PC-9 (cell line): ENCODE data around the gene MCHR2.

Source experiments
- EZH2 ChIP-seq: fragments of 200-600 bp; sonication (generic); IDR thresholded peaks from 2 replicates; pipeline ENCODE4 v1.8.0; 2017; ENCODE audit warnings: antibody characterized with exemption, low read depth
- TF ChIP-seq, protein P1 (sequence below): fragments of 200-600 bp; sonication (generic); conservative IDR thresholded peaks from 2 replicates; pipeline ENCODE4 v1.6.1; 2017; ENCODE audit warnings: mixed run types, antibody characterized with exemption, mild to moderate bottlenecking, moderate library complexity

- TF ChIP-seq, protein P1, sequence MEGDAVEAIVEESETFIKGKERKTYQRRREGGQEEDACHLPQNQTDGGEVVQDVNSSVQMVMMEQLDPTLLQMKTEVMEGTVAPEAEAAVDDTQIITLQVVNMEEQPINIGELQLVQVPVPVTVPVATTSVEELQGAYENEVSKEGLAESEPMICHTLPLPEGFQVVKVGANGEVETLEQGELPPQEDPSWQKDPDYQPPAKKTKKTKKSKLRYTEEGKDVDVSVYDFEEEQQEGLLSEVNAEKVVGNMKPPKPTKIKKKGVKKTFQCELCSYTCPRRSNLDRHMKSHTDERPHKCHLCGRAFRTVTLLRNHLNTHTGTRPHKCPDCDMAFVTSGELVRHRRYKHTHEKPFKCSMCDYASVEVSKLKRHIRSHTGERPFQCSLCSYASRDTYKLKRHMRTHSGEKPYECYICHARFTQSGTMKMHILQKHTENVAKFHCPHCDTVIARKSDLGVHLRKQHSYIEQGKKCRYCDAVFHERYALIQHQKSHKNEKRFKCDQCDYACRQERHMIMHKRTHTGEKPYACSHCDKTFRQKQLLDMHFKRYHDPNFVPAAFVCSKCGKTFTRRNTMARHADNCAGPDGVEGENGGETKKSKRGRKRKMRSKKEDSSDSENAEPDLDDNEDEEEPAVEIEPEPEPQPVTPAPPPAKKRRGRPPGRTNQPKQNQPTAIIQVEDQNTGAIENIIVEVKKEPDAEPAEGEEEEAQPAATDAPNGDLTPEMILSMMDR = no peak
- no peak for TF ChIP-seq EZH2
Measured at GRCh38 chr6:99885051-99885450, 109.0 kb downstream of the MCHR2 start.
